ENCODE data around the gene EXOSC3. TPM values are rescaled to one million over a fixed set of nuclear protein-coding genes. Genes with fewer than 3 reads are reported as not detected.

EXOSC3 gene
- total RNA-seq, 4 donors from 2014 or later: 32.0 to 52.0 (median 43.0) TPM

GRCh38 chr9:37730839-37731238 lies 54.0 kb downstream of the EXOSC3 start:
- H3K9me3 ChIP-seq: no peaks in the 10 kb centered on the region
- intact Hi-C loops (cut with DNase I): no loop called here
- H3K27me3 ChIP-seq: peaks cover 0 to 54% (median 0%) of the 10 kb centered on the region in 4 donors
- H3K27ac ChIP-seq (replicated peaks in 1 of 4): no peak overlapping the region
- 55% methylated on average over 5 of the region's 5 CpGs for WGBS
- DNase-seq (ENCODE audit: extremely low spot score): no peak
- H3K4me1 ChIP-seq: no peaks in the 10 kb centered on the region
- H3K4me3 ChIP-seq: no peak overlapping the region
- H3K36me3 ChIP-seq: no peaks in the 10 kb centered on the region
- no peak for TF ChIP-seq EP300 (IDR thresholded peaks at IDR 0.05)
- no peak for TF ChIP-seq POLR2AphosphoS5 (IDR thresholded peaks at IDR 0.05)
- no peak for TF ChIP-seq CTCF (IDR thresholded peaks at IDR 0.05)
- TF ChIP-seq POLR2A (IDR thresholded peaks at IDR 0.05; ENCODE audit: low read depth): no peak

- no peaks in the 10 kb centered on the region for H3K4me1 ChIP-seq
- TF ChIP-seq EP300 (IDR thresholded peaks at IDR 0.05) (no peak), CTCF (IDR thresholded peaks at IDR 0.05) (no peak), POLR2AphosphoS5 (IDR thresholded peaks at IDR 0.05) (no peak), POLR2A (IDR thresholded peaks at IDR 0.05; ENCODE audit: low read depth) (no peak)
- 82% methylated on average over 3 of the region's 3 CpGs for WGBS
- no peaks in the 10 kb centered on the region for H3K36me3 ChIP-seq
- no peak overlapping the region for H3K4me3 ChIP-seq
- H3K9me3 ChIP-seq: no peaks in the 10 kb centered on the region
- intact Hi-C loops (cut with DNase I): no loop called here
- DNase-seq (ENCODE audit: extremely low spot score): no peak
- H3K27me3 ChIP-seq: peaks cover 0 to 54% (median 0%) of the 10 kb centered on the region in 4 donors
- no peak overlapping the region for H3K27ac ChIP-seq (replicated peaks in 1 of 4)
Measured at GRCh38 chr9:37730256-37730655, 54.6 kb downstream of the EXOSC3 start.

Other genes starting within 250 kb of the EXOSC3 start
- 10 to 100 TPM in 1 of 4 donors, 1 to 10 TPM in 3; 5.5 to 11.2 (median 9.0) TPM for gene FBXO10, start 208.7 kb downstream of the EXOSC3 start, total RNA-seq
- gene TOMM5, start 192.5 kb downstream of the EXOSC3 start, total RNA-seq: 10 to 100 TPM; 55.7 to 84.3 (median 62.5) TPM
- under 1 TPM in 3 of 4 donors, not detected in 1; 0.34 to 0.50 (median 0.45) TPM for gene FRMPD1, start 134.1 kb downstream of the EXOSC3 start, total RNA-seq
- gene TRMT10B, start 31.3 kb downstream of the EXOSC3 start, total RNA-seq: 10 to 100 TPM in 1 of 4 donors, 1 to 10 TPM in 3; 5.5 to 11.2 (median 6.8) TPM
- 10 to 100 TPM; 19.4 to 40.6 (median 36.6) TPM for gene DCAF10, start 15.7 kb upstream of the EXOSC3 start, total RNA-seq
- gene SLC25A51, start 119.1 kb upstream of the EXOSC3 start, total RNA-seq: 10 to 100 TPM; 29.0 to 41.9 (median 39.3) TPM

Data from esophagus muscularis mucosa (tissue), 4 donors.